Activated CD4-positive, alpha-beta T cell treated with anti-CD3 and anti-CD28 coated beads for 36 hours (primary cell): ENCODE data around the gene PPM1M. TPM values are rescaled to one million over a fixed set of nuclear protein-coding genes. Genes with fewer than 3 reads are reported as not detected.
A peak's percentile ranks its signal among the peaks of the same experiment; 100 is the strongest.

Experiments used
- ATAC-seq: fragments of 200-7000 bp; cut with Tn5 transposase; one replicate; pipeline ENCODE4 v1.10.0; 2021; ENCODE audit warnings: mild to moderate bottlenecking, moderate library complexity
- CTCF ChIA-PET: fragments of 350-600 bp; sonication (Branson Sonifier 250); formaldehyde crosslinking; loops from one replicate; lab custom pipeline; 2021; ENCODE audit warnings: antibody characterized with exemption; lab: Charles Lee
- POLR2A ChIA-PET: fragments of 350-600 bp; sonication (Branson Sonifier 250); formaldehyde crosslinking; loops from one replicate; lab custom pipeline; 2021; ENCODE audit warnings: antibody characterized with exemption, inconsistent platforms; lab: Charles Lee
- DNase-seq: peaks from one replicate; pipeline ENCODE4 v3.0.0-alpha.2; 2020
- H3K27ac Mint-ChIP-seq: one replicate; pipeline ENCODE4 v1.8.0; 2021; ENCODE audit warnings: mixed read lengths
- H3K27me3 Mint-ChIP-seq: one replicate; pipeline ENCODE4 v1.8.0; 2021; ENCODE audit warnings: mixed read lengths
- H3K36me3 Mint-ChIP-seq: one replicate; pipeline ENCODE4 v1.8.0; 2021; ENCODE audit warnings: low read depth, mixed read lengths
- H3K4me1 Mint-ChIP-seq: one replicate; pipeline ENCODE4 v1.8.0; 2021; ENCODE audit warnings: mixed read lengths
- H3K4me3 Mint-ChIP-seq: one replicate; pipeline ENCODE4 v1.8.0; 2021; ENCODE audit warnings: mild to moderate bottlenecking, moderate library complexity, mixed read lengths
- H3K9me3 Mint-ChIP-seq: one replicate; pipeline ENCODE4 v1.8.0; 2021; ENCODE audit warnings: low read depth, mixed read lengths
- intact Hi-C, 2 experiments: fragments of 100-400 bp; cut with DNase I in 1 of 2; cut with micrococcal nuclease in 1 of 2; formaldehyde crosslinking; loops; one replicate each; pipeline versions ENCODE4 v1.14.2 to v1.15.1; 2022 to 2024; cut with DNase I, micrococcal nuclease
- total RNA-seq, 2 experiments: library from RNA; stranded (reverse); gene quantifications; one replicate each; pipeline ENCODE4 v1.2.3, GENCODE V29; 2021

Gene PPM1M
- total RNA-seq, 2 experiments from 2014 or later = 52.9 to 59.2 TPM

- peaks cover 70% of the 10 kb centered on the region for H3K4me1 Mint-ChIP-seq
- DNase-seq (peak; percentile 21), ATAC-seq (no peak)
- ChIA-PET POLR2A (interaction anchor here (0.7 to 1.8 kb wide), 4 partner anchors 11 to 50 kb away, joined by 3 to 25 read pairs (median 6); partner anchors contain the start of genes GLYCTK and WDR82), CTCF (interaction anchor here (0.6 to 3.3 kb wide), 14 partner anchors 9 to 250 kb away, joined by 3 to 14 read pairs (median 4); partner anchors contain the start of genes TLR9 and WDR82)
- peaks cover 36% of the 10 kb centered on the region for H3K36me3 Mint-ChIP-seq
- H3K27ac Mint-ChIP-seq = peak overlapping the region; percentile 93
- no peaks in the 10 kb centered on the region for H3K9me3 Mint-ChIP-seq
- peak overlapping the region; percentile 99 for H3K4me3 Mint-ChIP-seq
- no peaks in the 10 kb centered on the region for H3K27me3 Mint-ChIP-seq
- intact Hi-C loops = loop anchor here in 1 of 2 experiments (2.0 kb wide), 1 partner anchor 15 kb away; no protein-coding TSS in a partner anchor
These were observed 7.8 kb upstream of the PPM1M start for GRCh38 chr3:52237657-52238172.

DNA sequence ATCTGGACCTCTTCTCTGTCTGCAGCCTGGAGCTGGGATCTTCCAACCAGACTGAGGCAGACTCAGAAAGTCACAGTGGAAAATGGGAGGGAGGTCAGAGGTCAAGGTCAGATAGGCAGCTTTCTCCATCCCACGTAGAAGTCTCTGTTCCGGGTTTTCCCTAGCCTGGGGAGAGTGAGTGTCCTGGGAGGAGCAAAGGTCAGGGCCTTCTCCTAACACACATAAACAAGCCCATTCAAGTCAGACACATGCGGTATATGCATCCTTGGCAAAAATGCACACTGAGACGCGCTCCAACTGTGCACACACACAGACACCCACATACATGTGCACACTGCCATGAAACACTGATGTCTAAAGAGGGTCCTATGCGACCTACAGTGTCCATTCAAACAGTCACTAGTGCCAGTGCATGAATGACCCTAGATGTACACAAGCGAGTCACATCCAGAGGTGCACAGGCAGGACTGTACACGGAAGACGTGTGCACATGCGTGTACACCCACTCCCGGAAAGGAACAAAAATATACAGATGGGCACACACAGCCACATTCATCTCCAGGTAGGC lies 7.3 kb upstream of the PPM1M start:
- peaks cover under 1% of the 10 kb centered on the region for H3K9me3 Mint-ChIP-seq
- H3K36me3 Mint-ChIP-seq = peaks cover 37% of the 10 kb centered on the region
- ATAC-seq = no peak
- DNase-seq = no peak
- H3K4me1 Mint-ChIP-seq = peaks cover 70% of the 10 kb centered on the region
- peak overlapping the region; percentile 93 for H3K27ac Mint-ChIP-seq
- H3K4me3 Mint-ChIP-seq = peak overlapping the region; percentile 99
- intact Hi-C loops = loop anchor here in 1 of 2 experiments (2.0 kb wide), 1 partner anchor 15 kb away; no protein-coding TSS in a partner anchor
- H3K27me3 Mint-ChIP-seq = no peaks in the 10 kb centered on the region
- CTCF ChIA-PET = interaction anchor here (0.7 to 2.3 kb wide), 9 partner anchors 9 to 101 kb away, joined by 3 to 14 read pairs (median 5); partner anchors contain the start of genes TLR9 and WDR82
- POLR2A ChIA-PET = interaction anchor here (0.6 to 1.8 kb wide), 5 partner anchors 10 to 242 kb away, joined by 3 to 25 read pairs (median 7); partner anchors contain the start of genes GLYCTK, RPL29 and WDR82

DNA sequence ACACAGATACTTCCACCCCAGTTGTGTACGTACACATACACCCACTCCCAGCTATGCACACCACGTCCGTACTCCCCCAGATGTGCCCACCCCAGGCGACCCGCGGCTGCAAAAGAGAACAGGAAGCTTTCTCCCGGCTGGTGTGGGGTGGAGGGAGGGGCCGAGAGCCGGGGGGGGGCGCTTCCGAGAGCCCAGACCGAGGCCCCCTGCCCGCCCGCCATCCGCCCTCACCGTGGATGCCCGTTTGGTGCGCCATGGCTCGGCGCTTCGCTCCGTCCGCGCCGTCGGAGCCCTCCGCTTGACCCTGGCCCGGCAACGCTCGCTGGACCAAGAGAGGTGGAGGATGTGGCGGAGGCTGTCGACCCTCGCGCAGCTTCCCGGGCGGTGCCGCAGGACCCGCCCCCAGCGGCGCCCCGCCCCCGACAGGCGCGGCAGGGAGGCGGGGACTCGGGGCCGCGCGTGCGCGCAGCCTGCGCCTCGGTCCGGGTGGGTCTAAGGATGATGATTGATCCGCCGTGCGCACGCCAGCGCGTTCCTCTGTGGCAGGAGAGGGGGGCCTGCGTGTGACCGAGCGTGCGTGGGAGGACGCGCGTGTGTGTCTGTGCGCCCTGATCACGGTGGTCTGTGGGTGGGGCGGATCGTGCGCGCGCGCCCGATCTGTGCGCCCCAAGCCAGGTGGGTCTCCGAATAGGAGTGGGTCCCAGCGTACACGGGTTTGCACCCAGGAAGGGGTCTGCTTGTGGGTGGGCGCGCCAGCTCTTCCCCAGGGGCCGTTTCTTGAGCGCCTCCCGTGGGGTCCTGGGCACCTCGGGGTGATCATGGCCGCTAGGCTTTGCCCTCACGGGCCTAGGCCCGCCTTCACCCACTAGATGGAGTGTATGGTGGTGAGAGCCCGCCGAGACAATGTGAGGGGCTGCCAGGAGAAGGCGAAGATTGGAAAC lies 6.5 kb upstream of the PPM1M start, which contains the start of gene TWF2:
TSS of gene TWF2 (minus strand) at position 398 of the 941 bp plus-strand sequence. CDS start at position 256, 142 bp downstream.
- DNase-seq = peak; percentile 92
- Mint-ChIP-seq H3K36me3 (peaks cover 35% of the 10 kb centered on the region), H3K4me3 (peak within 1 kb of the TSS; percentile 99), H3K9me3 (peaks cover 3% of the 10 kb centered on the region), H3K27ac (peak within 1 kb of the TSS; percentile 99), H3K4me1 (peaks cover 70% of the 10 kb centered on the region), H3K27me3 (no peaks in the 10 kb centered on the region)
- peak; percentile 67 for ATAC-seq
- ChIA-PET CTCF (interaction anchor here (1.2 to 2.3 kb wide), 6 partner anchors 14 to 100 kb away, joined by 3 to 14 read pairs (median 8); partner anchors contain the start of genes TLR9 and WDR82), POLR2A (interaction anchor here (0.6 to 1.8 kb wide), 3 partner anchors 10 to 243 kb away, joined by 3 to 25 read pairs (median 7); partner anchors contain the start of genes RPL29 and WDR82)
- intact Hi-C loops = loop anchor here (1.0 to 2.0 kb wide), 9 partner anchors 16 to 568 kb away; partner anchors contain the start of genes ALAS1 (in 1 of the 2), PARP3 (in 1 of the 2), POC1A (in 1 of the 2) and TEX264 (in 1 of the 2)

DNA sequence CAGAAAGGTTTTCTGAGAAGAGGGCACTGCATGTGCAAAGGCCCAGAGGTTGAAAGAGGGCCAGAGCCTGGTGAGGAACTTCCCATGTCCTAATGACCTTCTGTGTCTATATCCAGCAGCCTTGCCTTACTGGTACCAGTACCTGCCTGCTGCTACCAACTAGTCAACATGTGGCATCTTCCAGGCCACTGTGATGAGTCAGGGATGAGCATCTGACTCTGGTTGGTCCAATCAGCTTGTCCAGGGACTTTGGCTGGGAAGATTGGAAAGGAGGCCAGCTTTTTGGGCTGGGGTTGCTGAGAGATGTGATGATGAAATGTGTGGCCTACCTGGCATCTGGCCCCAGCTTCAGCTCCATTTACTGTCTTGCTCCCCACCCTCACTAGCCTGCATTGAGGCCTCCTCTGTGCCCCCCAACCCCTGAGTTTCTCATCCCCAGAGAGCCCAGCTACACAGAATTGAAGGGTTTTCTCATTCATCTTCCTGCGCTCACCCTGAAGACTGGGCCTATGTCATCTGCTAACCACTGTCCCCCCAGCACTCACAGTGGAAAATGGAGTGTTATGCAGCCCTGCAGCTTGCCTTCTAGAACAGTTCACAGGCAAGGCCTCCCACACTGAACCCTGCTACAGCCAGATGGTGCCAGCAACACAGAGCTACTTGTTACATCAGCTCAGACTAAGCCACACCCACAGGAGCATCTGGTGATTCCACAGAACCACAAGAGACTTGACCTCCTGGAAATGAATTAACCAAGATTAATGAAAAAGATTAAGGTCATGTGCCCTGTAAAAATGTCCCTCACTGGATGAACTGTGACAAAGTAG lies 5.3 kb upstream of the PPM1M start:
- ChIA-PET POLR2A (interaction anchor here (0.5 to 2.5 kb wide), 7 partner anchors 8 to 296 kb away, joined by 3 to 12 read pairs (median 5); partner anchors contain the start of genes GLYCTK, UQCC5 and WDR82), CTCF (interaction anchor here (0.6 to 2.8 kb wide), 12 partner anchors 9 to 99 kb away, joined by 3 to 34 read pairs (median 6); partner anchors contain the start of gene WDR82)
- Mint-ChIP-seq H3K9me3 (peaks cover 3% of the 10 kb centered on the region), H3K36me3 (peaks cover 37% of the 10 kb centered on the region), H3K4me3 (peak overlapping the region; percentile 99), H3K4me1 (peaks cover 77% of the 10 kb centered on the region), H3K27ac (peak overlapping the region; percentile 99), H3K27me3 (no peaks in the 10 kb centered on the region)
- DNase-seq (peak; percentile 81), ATAC-seq (peak; percentile 52)
- intact Hi-C loops = loop anchor here (1.0 kb wide), 2 partner anchors 13 to 38 kb away; partner anchors contain the start of gene WDR82 (in 1 of the 2)

DNA sequence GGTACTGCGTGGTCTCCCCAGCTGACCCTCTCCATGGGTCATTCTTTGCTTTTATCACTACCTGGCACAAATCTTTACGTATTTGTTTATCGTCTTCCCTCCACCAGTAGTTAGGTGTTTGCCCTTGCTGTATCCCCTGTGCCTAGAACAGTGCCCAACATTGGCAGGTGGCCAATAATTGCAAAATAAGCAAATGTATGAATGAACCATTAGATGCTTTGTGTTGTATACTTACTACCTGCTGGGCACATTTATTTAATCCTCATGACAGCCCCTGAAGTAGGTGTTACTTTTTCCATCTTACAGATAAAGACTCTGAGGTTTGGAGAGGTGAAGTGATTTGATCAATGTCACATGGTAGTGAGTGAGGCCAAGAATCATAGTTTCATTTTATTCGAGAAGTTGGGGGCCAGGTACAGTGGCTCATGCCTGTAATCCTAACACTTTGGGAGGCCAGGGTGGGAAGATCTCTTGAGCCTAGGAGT lies 4.6 kb upstream of the PPM1M start:
- no peak for DNase-seq
- H3K27ac Mint-ChIP-seq = peak overlapping the region; percentile 99
- ATAC-seq = peak; percentile 11
- H3K4me3 Mint-ChIP-seq = peak overlapping the region; percentile 99
- intact Hi-C loops = loop anchor here (1.0 kb wide), 3 partner anchors 12 to 37 kb away; partner anchors contain the start of gene WDR82 (in 1 of the 2)
- no peaks in the 10 kb centered on the region for H3K27me3 Mint-ChIP-seq
- ChIA-PET POLR2A (interaction anchor here (0.5 to 2.5 kb wide), 6 partner anchors 8 to 295 kb away, joined by 3 to 12 read pairs (median 5); partner anchors contain the start of genes UQCC5 and WDR82), CTCF (interaction anchor here (0.5 to 2.8 kb wide), 14 partner anchors 8 to 171 kb away, joined by 3 to 34 read pairs (median 5); partner anchors contain the start of gene WDR82)
- peaks cover 37% of the 10 kb centered on the region for H3K36me3 Mint-ChIP-seq
- peaks cover 3% of the 10 kb centered on the region for H3K9me3 Mint-ChIP-seq
- peaks cover 71% of the 10 kb centered on the region for H3K4me1 Mint-ChIP-seq

DNA sequence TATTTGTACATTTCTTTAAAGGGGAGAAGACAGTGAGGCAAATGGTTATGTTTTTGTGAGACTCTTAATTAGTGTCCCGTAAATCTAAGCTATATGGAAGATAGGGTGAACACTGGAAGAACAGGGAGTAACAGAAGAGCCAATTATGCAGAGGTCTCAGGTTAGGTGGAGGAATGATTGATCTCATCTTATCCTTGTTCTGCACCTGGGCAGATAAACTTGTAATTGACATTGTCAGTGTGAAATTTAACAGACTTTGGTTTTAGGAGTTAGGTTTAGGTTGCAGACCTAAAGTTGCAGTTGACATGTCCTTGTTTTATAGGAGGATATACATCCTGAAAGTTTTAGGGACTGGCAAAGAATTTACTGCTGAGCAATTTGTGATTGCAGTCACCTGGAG lies 3.5 kb upstream of the PPM1M start:
- intact Hi-C loops = no loop called here
- peaks cover 43% of the 10 kb centered on the region for H3K36me3 Mint-ChIP-seq

DNA sequence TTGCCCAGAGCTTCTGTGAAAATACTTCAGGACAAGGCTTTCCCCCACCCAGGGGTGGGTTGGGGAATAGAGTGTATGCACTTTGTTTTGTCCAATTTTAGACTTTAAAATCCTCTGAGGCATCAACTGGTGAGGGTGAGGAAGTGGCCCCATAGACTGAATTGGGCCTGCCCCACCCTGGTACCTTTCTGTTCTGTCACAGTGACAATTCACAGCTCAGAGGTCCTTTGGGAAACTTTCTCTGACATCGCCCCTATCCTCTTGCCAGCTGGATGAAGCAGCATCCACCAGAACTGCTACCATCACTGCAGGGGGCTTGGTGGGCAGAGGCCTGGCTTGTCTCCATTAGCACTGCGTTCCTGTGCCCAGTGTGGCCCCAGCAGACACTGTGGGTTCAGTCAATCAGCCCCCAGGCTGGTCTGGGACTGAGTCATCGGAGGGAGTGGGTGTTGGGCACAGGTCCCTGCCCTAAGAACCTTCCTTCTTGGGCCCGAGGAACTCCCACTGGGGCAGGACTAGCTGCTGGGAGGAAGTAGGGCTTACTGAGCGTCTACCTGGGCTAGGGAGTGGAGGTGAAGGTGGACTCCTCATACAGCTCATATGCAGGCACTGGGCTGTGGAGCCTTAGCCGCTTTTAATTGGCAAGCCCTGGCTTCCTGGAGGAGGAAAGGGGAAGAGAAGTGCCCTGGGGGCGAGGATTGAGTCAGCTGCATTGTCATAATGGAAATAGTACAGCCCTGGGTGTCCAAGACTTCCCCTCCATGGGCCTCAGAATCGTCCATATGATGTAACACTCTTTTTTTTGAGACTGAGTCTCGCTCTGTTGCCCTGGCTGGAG lies 1.5 kb upstream of the PPM1M start:
- Mint-ChIP-seq H3K4me1 (peaks cover 75% of the 10 kb centered on the region), H3K36me3 (peaks cover 59% of the 10 kb centered on the region), H3K4me3 (peak overlapping the region; percentile 76), H3K27ac (peak overlapping the region; percentile 87), H3K9me3 (peaks cover 3% of the 10 kb centered on the region), H3K27me3 (no peaks in the 10 kb centered on the region)
- CTCF ChIA-PET = interaction anchor here (0.8 to 2.1 kb wide), 5 partner anchors 9 to 35 kb away, joined by 3 to 7 read pairs (median 4); no protein-coding TSS in a partner anchor
- DNase-seq = peak; percentile 76
- POLR2A ChIA-PET = interaction anchor here (0.7 to 2.1 kb wide), 3 partner anchors 9 to 34 kb away, joined by 3 to 9 read pairs (median 4); partner anchors contain the start of gene WDR82
- ATAC-seq = peak; percentile 11
- intact Hi-C loops = loop anchor here in 1 of 2 experiments (1.0 kb wide), 1 partner anchor 27 kb away; no protein-coding TSS in a partner anchor

More for the DNA sequence above, 3.5 kb upstream of the PPM1M start:
- ChIA-PET POLR2A (interaction anchor here (0.6 to 2.5 kb wide), 6 partner anchors 9 to 463 kb away, joined by 3 to 12 read pairs (median 5); partner anchors contain the start of gene WDR82), CTCF (interaction anchor here (0.5 to 2.8 kb wide), 8 partner anchors 8 to 338 kb away, joined by 3 to 34 read pairs (median 4); partner anchors contain the start of gene WDR82)
- ATAC-seq (no peak), DNase-seq (no peak)
- H3K4me1 Mint-ChIP-seq = peaks cover 71% of the 10 kb centered on the region
- H3K9me3 Mint-ChIP-seq = peaks cover 3% of the 10 kb centered on the region
- no peaks in the 10 kb centered on the region for H3K27me3 Mint-ChIP-seq
- peak overlapping the region; percentile 5 for H3K4me3 Mint-ChIP-seq
- peak overlapping the region; percentile 69 for H3K27ac Mint-ChIP-seq

- DNase-seq = no peak
- ChIA-PET CTCF (interaction anchor here (0.6 to 1.5 kb wide), 7 partner anchors 9 to 30 kb away, joined by 3 to 12 read pairs (median 3); no protein-coding TSS in a partner anchor), POLR2A (interaction anchor here (0.7 to 3.0 kb wide), 4 partner anchors 8 to 31 kb away, joined by 3 to 15 read pairs (median 4); partner anchors contain the start of gene WDR82)
- intact Hi-C loops = no loop called here
- Mint-ChIP-seq H3K27ac (peak overlapping the region; percentile 84), H3K27me3 (no peaks in the 10 kb centered on the region), H3K9me3 (peaks cover 3% of the 10 kb centered on the region), H3K4me1 (peaks cover 73% of the 10 kb centered on the region), H3K36me3 (peaks cover 57% of the 10 kb centered on the region), H3K4me3 (peak overlapping the region; percentile 85)
- peak; percentile 4 for ATAC-seq
These were observed 683 bp downstream of the PPM1M start for GRCh38 chr3:52246264-52246620.
